ENCODE measurements around the gene ASIC2. TPM values are rescaled to one million over a fixed set of nuclear protein-coding genes. Genes with fewer than 3 reads are reported as not detected.

ASIC2 gene
- total and polyA plus RNA-seq, 12 donors: 0.29 to 1.5 (median 0.69) TPM

DNA sequence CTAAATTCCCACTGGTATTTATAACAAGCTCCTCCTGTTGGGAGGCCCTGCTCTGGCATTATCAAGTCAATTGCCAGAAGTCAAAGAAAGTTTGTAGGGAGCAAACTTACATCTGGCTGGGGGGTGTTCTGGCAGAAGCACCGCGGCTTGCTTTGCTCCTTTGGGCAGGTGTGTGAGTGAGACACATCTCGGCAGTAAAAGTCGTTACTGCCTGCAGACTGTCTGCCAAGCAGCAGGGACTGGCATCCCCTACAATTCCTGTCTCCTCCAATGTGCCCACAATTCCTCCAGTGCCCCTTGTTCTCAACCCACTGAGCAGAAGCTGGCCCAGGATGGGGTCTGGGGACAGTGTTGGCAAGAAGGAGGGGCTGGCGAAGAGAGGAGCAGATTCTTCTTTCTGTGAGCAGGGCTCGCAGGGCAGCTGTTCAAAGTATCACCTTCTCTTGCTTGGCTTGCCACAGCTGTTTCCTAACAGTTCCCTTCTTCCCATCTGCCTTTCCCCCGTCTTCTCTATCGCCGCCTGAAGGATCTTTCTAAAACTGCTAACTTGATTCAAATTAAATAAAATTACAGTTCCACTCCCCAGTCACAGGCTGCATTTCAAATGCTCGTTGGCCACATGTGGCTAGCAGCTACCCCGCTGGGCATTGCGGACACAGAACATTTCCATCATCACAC, 271.2 kb downstream of the ASIC2 start:
- WGBS, 4 donors: 67 to 79% (median 75%) methylated on average over 12 of the region's 12 CpGs
- no peak for TF ChIP-seq POLR2A (IDR thresholded peaks at IDR 0.05)
- TF ChIP-seq, protein P1, sequence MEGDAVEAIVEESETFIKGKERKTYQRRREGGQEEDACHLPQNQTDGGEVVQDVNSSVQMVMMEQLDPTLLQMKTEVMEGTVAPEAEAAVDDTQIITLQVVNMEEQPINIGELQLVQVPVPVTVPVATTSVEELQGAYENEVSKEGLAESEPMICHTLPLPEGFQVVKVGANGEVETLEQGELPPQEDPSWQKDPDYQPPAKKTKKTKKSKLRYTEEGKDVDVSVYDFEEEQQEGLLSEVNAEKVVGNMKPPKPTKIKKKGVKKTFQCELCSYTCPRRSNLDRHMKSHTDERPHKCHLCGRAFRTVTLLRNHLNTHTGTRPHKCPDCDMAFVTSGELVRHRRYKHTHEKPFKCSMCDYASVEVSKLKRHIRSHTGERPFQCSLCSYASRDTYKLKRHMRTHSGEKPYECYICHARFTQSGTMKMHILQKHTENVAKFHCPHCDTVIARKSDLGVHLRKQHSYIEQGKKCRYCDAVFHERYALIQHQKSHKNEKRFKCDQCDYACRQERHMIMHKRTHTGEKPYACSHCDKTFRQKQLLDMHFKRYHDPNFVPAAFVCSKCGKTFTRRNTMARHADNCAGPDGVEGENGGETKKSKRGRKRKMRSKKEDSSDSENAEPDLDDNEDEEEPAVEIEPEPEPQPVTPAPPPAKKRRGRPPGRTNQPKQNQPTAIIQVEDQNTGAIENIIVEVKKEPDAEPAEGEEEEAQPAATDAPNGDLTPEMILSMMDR (IDR thresholded peaks at IDR 0.05): no peak
- Histone ChIP-seq H3K27ac (no peak overlapping the region), H3K36me3 (replicated peaks in 1 of 2) (no peaks in the 10 kb centered on the region), H3K27me3 (no peaks in the 10 kb centered on the region), H3K4me1 (replicated peaks in 1 of 2) (no peaks in the 10 kb centered on the region), H3K4me3 (no peak overlapping the region), H3K9me3 (replicated peaks in 1 of 3) (no peaks in the 10 kb centered on the region)
- intact Hi-C loops (cut with DNase I): no loop called here
- DNase-seq: no peak

DNA sequence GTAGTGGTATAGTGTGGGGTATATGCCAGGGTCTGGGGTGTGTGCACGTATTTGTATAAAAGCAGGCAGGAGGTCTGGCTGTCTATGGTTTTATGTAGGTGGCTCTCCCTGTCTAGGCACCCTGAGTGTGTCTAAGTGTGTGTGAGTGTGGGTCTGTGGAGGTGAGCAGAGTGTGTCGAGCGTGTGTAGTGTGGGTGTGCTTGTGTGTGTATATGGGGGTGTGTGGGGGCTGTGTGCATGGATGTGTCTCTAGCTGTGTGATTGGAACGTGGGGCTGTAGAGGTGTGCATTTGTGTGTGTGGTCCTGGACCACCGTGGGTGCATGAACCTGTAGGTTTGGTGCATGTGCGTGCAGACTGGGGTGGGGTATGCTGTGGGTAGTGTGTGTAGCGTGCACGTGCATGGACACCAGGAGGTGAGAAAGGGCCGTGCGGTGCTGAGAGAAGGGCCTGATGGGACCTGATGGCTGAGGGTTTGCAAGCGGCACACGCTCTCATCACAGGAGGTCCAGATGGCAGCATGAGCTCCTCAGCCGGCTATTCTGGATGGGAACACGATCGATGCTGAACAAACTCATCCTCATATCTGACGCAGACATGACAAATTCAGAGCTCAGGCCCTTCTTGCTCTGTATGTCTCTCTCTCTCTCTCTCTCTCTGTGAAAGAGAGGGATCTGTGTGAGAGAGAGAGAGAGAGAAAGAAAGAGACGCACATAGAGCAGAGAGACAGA, 273.8 kb downstream of the ASIC2 start:
- Histone ChIP-seq H3K27ac (no peak overlapping the region), H3K4me1 (replicated peaks in 1 of 2) (no peaks in the 10 kb centered on the region), H3K27me3 (no peaks in the 10 kb centered on the region), H3K36me3 (replicated peaks in 1 of 2) (no peaks in the 10 kb centered on the region), H3K9me3 (replicated peaks in 1 of 3) (no peaks in the 10 kb centered on the region), H3K4me3 (no peak overlapping the region)
- TF ChIP-seq, protein P1 (IDR thresholded peaks at IDR 0.05): no peak
- TF ChIP-seq POLR2A (IDR thresholded peaks at IDR 0.05): no peak
- intact Hi-C loops (cut with DNase I): no loop called here
- WGBS, 4 donors: 77 to 89% (median 84%) methylated on average over 17 of the region's 17 CpGs
- DNase-seq: no peak

DNA sequence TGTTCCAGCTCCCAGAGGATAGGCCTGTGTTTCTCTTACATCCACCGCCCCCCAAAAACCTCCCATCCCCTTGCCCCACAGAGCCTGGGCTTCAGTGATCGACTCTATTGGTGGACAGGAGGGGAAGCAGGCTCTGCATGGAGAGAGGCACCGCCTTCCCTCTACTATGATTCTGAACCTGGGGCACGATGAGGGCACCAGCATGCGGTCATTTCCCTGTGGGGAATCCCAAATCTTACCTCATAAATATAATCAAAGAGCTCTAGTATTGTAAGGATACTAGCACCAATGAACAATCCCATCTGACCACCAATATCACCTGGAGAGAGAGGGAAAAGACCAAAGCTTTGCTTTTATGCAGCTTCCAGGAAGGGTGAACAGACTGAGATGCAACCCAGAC, 275.7 kb downstream of the ASIC2 start:
- Histone ChIP-seq H3K27me3 (no peaks in the 10 kb centered on the region), H3K4me1 (replicated peaks in 1 of 2) (no peaks in the 10 kb centered on the region), H3K27ac (no peak overlapping the region), H3K9me3 (replicated peaks in 1 of 3) (no peaks in the 10 kb centered on the region), H3K36me3 (replicated peaks in 1 of 2) (no peaks in the 10 kb centered on the region), H3K4me3 (no peak overlapping the region)
- TF ChIP-seq POLR2A (IDR thresholded peaks at IDR 0.05): no peak
- TF ChIP-seq, protein P1 (IDR thresholded peaks at IDR 0.05): no peak
- DNase-seq: no peak
- intact Hi-C loops (cut with DNase I): no loop called here
- 88 to 91% (median 90%) methylated on average over 4 to 5 of the region's 5 CpGs for WGBS, 4 donors

DNA sequence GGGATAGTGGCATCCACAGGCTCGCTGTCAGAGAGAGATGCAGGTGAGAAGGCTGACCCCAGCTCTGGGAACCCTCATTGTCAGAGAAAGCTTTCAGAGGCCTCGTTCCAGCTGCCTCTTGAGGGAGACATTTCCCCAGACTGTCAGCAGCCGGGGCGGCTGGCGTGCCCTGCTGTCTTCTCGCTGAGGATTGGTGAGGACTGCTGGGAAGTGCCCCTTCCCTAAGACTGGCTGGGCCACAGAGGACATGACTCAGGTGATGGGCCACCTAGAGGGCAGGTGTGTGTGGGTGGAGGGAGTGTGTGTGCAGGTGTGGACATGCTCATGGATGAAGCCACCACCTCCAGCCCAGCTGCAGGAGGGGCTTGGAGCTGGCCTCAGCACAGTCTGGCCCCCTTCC, 276.2 kb downstream of the ASIC2 start:
- WGBS, 4 donors: 85 to 88% (median 88%) methylated on average over 1 to 6 of the region's 6 CpGs; no CpG with 5 or more reads in 1 of the 4 donors
- H3K4me3 ChIP-seq: no peak overlapping the region
- TF ChIP-seq, protein P1 (IDR thresholded peaks at IDR 0.05): no peak
- TF ChIP-seq POLR2A (IDR thresholded peaks at IDR 0.05): no peak
- intact Hi-C loops (cut with DNase I): no loop called here
- DNase-seq: no peak
- no peaks in the 10 kb centered on the region for H3K36me3 ChIP-seq (replicated peaks in 1 of 2)
- H3K27me3 ChIP-seq: no peaks in the 10 kb centered on the region
- H3K9me3 ChIP-seq (replicated peaks in 1 of 3): no peaks in the 10 kb centered on the region
- no peaks in the 10 kb centered on the region for H3K4me1 ChIP-seq (replicated peaks in 1 of 2)
- no peak overlapping the region for H3K27ac ChIP-seq
